Embryonic facial prominence (tissue), 1 donor: Measurements from ENCODE around the gene BGN.

Experiments
- DNase-seq: peaks from one replicate; pipeline ENCODE4 v3.0.0-alpha.2; 2016; ENCODE audit errors: extremely low spot score

BGN gene

GRCh38 chrX:153504445-153505016, 9.8 kb downstream of the BGN start:
- no peak for DNase-seq

GRCh38 chrX:153505361-153505760, 10.6 kb downstream of the BGN start:
- DNase-seq = no peak

GRCh38 chrX:153507484-153508178, 12.9 kb downstream of the BGN start:
- no peak for DNase-seq

- DNase-seq = no peak
Observed at GRCh38 chrX:153509592-153509991, 14.8 kb downstream of the BGN start.

GRCh38 chrX:153510383-153510782, 15.6 kb downstream of the BGN start:
- DNase-seq = no peak

- DNase-seq = no peak
Observed at GRCh38 chrX:153511784-153512500, 17.2 kb downstream of the BGN start.

GRCh38 chrX:153512501-153512893, 17.7 kb downstream of the BGN start:
- no peak for DNase-seq

- no peak for DNase-seq
Observed at GRCh38 chrX:153513265-153513664, 18.5 kb downstream of the BGN start.

GRCh38 chrX:153514259-153514658, 19.5 kb downstream of the BGN start:
- no peak for DNase-seq

GRCh38 chrX:153515435-153515834, 20.7 kb downstream of the BGN start:
- DNase-seq = no peak

- no peak for DNase-seq
Observed at GRCh38 chrX:153516073-153516472, 21.3 kb downstream of the BGN start.

- no peak for DNase-seq
Observed at GRCh38 chrX:153517423-153517822, 22.6 kb downstream of the BGN start, which contains the start of gene ATP2B3. TSS of gene ATP2B3 (plus strand) at chrX:153517642. CDS start at chrX:153536248, 18,606 bp downstream.

- no peak for DNase-seq
Observed at GRCh38 chrX:153517946-153518834, 23.4 kb downstream of the BGN start.

GRCh38 chrX:153519569-153520286, 24.9 kb downstream of the BGN start:
- no peak for DNase-seq

- DNase-seq = no peak
Observed at GRCh38 chrX:153520287-153520917, 25.6 kb downstream of the BGN start.

GRCh38 chrX:153521034-153521433, 26.3 kb downstream of the BGN start:
- DNase-seq = no peak

GRCh38 chrX:153522259-153522658, 27.5 kb downstream of the BGN start:
- no peak for DNase-seq

GRCh38 chrX:153523269-153523668, 28.5 kb downstream of the BGN start:
- no peak for DNase-seq

- no peak for DNase-seq
Observed at GRCh38 chrX:153524234-153524633, 29.5 kb downstream of the BGN start.

- no peak for DNase-seq
Observed at GRCh38 chrX:153525451-153525850, 30.7 kb downstream of the BGN start.

GRCh38 chrX:153526042-153526441, 31.3 kb downstream of the BGN start:
- no peak for DNase-seq
